Epithelial cell of alveolus of lung (primary cell): ENCODE data around the gene TMEM240. TPM values are rescaled to one million over a fixed set of nuclear protein-coding genes. Genes with fewer than 3 reads are reported as not detected.

Experiments used
- total RNA-seq: library from RNA; depleted of rRNA; stranded (reverse); fragments of >200 nt; gene quantifications from 2 replicates; pipeline ENCODE4 v1.2.1, GENCODE V29; 2015

Gene TMEM240
- 4.4 and 10.3 TPM in 2 replicates for total RNA-seq

DNA sequence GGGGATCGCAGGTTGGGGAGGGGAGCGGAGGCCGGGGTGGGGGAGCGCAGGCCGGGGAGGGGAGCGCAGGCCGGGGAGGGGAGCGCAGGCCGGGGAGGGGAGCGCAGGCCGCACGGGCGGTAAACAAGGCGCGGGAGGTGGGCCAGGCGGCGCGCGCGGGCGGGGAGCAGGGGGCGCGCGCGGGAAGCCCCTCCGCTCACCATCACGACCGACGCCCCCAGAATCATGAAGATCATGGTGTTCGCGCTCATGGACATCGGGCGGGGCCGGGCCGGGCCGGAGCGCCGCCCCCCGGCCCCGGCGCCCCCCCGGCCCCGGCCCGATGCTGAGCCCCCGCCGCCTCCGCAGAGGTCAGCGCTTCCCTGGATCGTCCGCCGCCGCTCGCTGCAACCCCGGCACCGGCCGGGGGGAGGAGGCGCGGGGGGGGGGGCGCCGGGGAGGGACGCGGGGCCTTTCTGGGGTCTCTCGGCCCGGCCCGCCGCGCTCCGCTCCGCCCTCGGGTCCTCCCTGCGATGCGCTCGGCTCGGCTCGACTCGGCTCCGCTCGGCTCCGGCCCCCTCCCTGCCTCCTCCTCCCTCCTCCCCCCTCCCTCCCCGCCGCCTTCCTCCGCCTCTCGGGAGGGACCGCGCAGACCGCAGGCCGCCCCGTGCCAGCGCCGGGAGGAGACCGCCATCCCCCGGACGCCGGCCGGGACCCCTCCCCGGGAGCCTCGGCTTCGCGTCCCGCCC, at the start of gene TMEM240:
TMEM240 (minus strand) TSS at position 535 of the 728 bp plus-strand sequence; CDS start at position 257, 278 bp downstream.

DNA sequence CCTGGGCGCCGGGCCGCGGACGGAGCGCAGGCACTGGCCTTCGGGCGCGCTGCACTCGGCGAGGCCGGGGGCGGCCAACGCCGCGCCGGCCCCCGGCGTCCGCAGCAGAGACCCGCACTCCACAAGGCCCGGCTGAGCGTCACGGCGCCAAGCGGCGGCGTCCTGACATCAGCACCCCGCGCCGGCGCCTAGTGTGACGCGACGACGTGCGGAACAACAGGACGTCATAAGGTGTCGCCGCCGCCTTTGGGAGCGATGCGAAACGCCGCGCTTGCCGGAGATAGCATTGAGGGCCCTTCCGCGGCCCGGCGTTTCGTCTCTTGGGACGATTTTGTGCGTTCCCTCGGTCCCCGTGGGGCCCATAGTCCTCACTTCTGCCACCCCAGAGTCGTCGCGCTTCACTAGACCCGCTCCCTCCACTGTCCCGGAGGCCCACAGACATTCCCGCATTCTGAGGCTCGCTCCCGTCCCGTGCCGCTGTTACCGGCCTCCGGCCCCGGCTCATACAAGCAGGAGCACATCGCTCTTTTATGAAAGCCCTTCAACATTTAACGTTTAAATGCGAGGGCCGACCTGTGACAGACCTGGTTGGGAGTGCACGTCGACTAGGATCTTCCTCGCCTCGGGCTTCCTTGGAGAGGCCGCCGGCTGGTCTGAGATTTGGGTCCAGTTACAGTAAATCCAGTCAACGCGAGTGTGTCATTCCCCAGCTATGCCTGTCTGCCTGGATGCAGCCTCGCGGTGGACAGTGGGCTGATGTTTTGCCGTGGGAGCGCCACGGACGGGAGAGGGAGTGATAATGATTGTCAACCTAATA, 34.5 kb upstream of the TMEM240 start, which contains the start of gene SSU72:
SSU72 (minus strand) TSS at position 143 of the 817 bp plus-strand sequence. CDS start 306 bp downstream, outside the sequence.

DNA sequence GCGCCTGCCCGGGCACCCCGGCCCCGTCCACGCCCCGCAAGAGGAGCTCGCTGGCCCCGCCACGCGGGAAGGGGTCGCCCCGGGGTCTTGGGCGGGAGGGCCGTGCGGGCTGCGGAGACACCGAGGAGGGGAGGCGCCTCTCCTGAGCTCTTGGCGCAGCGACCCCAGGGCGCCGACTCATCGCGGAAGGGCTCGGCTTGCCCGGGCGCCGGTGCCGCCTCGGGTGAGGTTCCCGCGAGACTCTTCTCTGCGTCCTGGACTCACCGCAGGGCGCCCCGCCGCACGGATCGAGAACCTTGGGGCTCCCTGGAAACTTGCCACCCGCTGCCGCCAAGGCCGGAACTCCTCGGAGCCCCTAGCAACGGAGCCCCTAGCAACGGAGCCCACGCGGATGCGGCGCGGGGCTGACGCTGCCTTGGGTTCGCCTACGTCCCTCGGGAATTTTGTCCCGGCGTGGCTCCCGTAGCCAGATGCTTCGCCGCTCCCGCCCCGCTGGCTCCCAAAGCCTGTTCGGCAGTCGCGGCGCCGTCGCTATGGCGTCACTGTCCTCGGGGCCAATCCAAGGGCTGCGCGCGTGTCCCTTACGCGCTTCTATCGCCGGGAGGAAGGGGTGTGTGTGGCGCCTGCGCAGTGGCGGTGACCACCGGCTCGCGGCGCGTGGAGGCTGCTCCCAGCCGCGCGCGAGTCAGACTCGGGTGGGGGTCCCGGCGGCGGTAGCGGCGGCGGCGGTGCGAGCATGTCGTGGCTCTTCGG, 28.7 kb downstream of the TMEM240 start, which contains the start of gene ATAD3A:
ATAD3A (plus strand) TSS at position 630 of the 753 bp plus-strand sequence; CDS start at position 737, 107 bp downstream.

Other genes starting within 250 kb of the TMEM240 start
- 18.0 and 42.2 TPM in 2 replicates for gene ACAP3, start 232.7 kb downstream of the TMEM240 start, total RNA-seq
- gene PUSL1, start 232.0 kb downstream of the TMEM240 start, total RNA-seq, result 22.8 and 29.1 TPM in 2 replicates
- gene INTS11, start 216.0 kb downstream of the TMEM240 start, total RNA-seq, result 66.5 and 80.2 TPM in 2 replicates
- gene CPTP, start 215.8 kb downstream of the TMEM240 start, total RNA-seq, result 19.5 and 24.6 TPM in 2 replicates
- under 0.01 and 0.26 TPM in 2 replicates for gene TAS1R3, start 209.3 kb downstream of the TMEM240 start, total RNA-seq
- 40.4 and 50.7 TPM in 2 replicates for gene DVL1, start 191.2 kb downstream of the TMEM240 start, total RNA-seq
- gene MXRA8, start 182.1 kb downstream of the TMEM240 start, total RNA-seq, result 281 and 666 TPM in 2 replicates
- gene AURKAIP1, start 165.4 kb downstream of the TMEM240 start, total RNA-seq, result 119 and 199 TPM in 2 replicates
- 28.2 and 115 TPM in 2 replicates for gene CCNL2, start 141.3 kb downstream of the TMEM240 start, total RNA-seq
- gene MRPL20, start 133.3 kb downstream of the TMEM240 start, total RNA-seq, result 120 and 138 TPM in 2 replicates
- 3.1 and 4.1 TPM in 2 replicates for gene ANKRD65, start 119.3 kb downstream of the TMEM240 start, total RNA-seq
- 30.5 and 35.1 TPM in 2 replicates for gene VWA1, start 104.9 kb downstream of the TMEM240 start, total RNA-seq
- 0.13 TPM in 1 of 2 replicates, not detected in the other for gene ATAD3C, start 90.9 kb downstream of the TMEM240 start, total RNA-seq
- gene ATAD3B, start 68.9 kb downstream of the TMEM240 start, total RNA-seq, result 11.4 and 20.0 TPM in 2 replicates
- gene ATAD3A, start 28.5 kb downstream of the TMEM240 start, total RNA-seq, result 15.3 and 45.6 TPM in 2 replicates
- 107 and 127 TPM in 2 replicates for gene SSU72, start 34.2 kb upstream of the TMEM240 start, total RNA-seq
- 5.6 and 6.3 TPM in 2 replicates for gene FNDC10, start 59.5 kb upstream of the TMEM240 start, total RNA-seq
- gene MIB2, start 74.9 kb upstream of the TMEM240 start, total RNA-seq, result 21.3 and 43.8 TPM in 2 replicates
- gene MMP23B, start 91.5 kb upstream of the TMEM240 start, total RNA-seq, result 9.3 and 90.0 TPM in 2 replicates
- gene CDK11B, start 118.4 kb upstream of the TMEM240 start, total RNA-seq, result 9.6 and 14.5 TPM in 2 replicates
- gene SLC35E2B, start 152.2 kb upstream of the TMEM240 start, total RNA-seq, result 34.1 and 59.7 TPM in 2 replicates
- 5.2 and 17.6 TPM in 2 replicates for gene CDK11A, start 183.7 kb upstream of the TMEM240 start, total RNA-seq
- gene NADK, start 237.8 kb upstream of the TMEM240 start, total RNA-seq, result 38.8 and 45.2 TPM in 2 replicates